HepG2 (cell line): ENCODE data around the gene CTSZ. TPM values are rescaled to one million over a fixed set of nuclear protein-coding genes. Genes with fewer than 3 reads are reported as not detected.

Experiments used
- ARNT2 ChIP-seq: sonication (generic); formaldehyde crosslinking; IDR thresholded peaks from 2 replicates; pipeline ENCODE4 v1.8.0; 2022; ENCODE audit warnings: mild to moderate bottlenecking, low read depth, missing genetic modification reagents, moderate library complexity
- CHCHD3 ChIP-seq: sonication (generic); formaldehyde crosslinking; IDR thresholded peaks from 2 replicates; pipeline ENCODE4 v1.8.0; 2022; ENCODE audit warnings: mild to moderate bottlenecking, missing genetic modification reagents, moderate library complexity
- GLMP ChIP-seq: sonication (generic); formaldehyde crosslinking; IDR thresholded peaks from 2 replicates; pipeline ENCODE4 v1.9.0; 2021; ENCODE audit warnings: missing genetic modification reagents, mild to moderate bottlenecking, borderline replicate concordance
- HES4 ChIP-seq: sonication (generic); formaldehyde crosslinking; IDR thresholded peaks from 2 replicates; pipeline ENCODE4 v1.9.0; 2021; ENCODE audit warnings: mild to moderate bottlenecking, missing genetic modification reagents, borderline replicate concordance
- MAFF ChIP-seq: IDR thresholded peaks from 2 replicates; pipeline ENCODE4 v1.6.1; 2011; ENCODE audit warnings: low read depth, low read length, improper control_type of control experiment
- MLLT10 ChIP-seq: sonication (generic); formaldehyde crosslinking; IDR thresholded peaks from 2 replicates; pipeline ENCODE4 v1.4.0; 2020; ENCODE audit warnings: missing genetic modification reagents
- NAIF1 ChIP-seq: sonication (generic); formaldehyde crosslinking; IDR thresholded peaks from 2 replicates; pipeline ENCODE4 v1.5.0; 2020; ENCODE audit warnings: mild to moderate bottlenecking, missing genetic modification reagents, borderline replicate concordance
- PAWR ChIP-seq: sonication (generic); formaldehyde crosslinking; IDR thresholded peaks from 2 replicates; pipeline ENCODE4 v1.4.0; 2020; ENCODE audit warnings: missing genetic modification reagents, mild to moderate bottlenecking, borderline replicate concordance
- RFX5 ChIP-seq: IDR thresholded peaks from 2 replicates; pipeline ENCODE4 v1.6.1; 2011; ENCODE audit warnings: low read depth, low read length, improper control_type of control experiment
- SETDB1 ChIP-seq: sonication (generic); formaldehyde crosslinking; IDR thresholded peaks from 2 replicates; pipeline ENCODE4 v1.5.1; 2020; ENCODE audit warnings: missing genetic modification reagents, mild to moderate bottlenecking, borderline replicate concordance
- TBX2 ChIP-seq: sonication (generic); formaldehyde crosslinking; IDR thresholded peaks from 2 replicates; pipeline ENCODE4 v1.5.0; 2020; ENCODE audit warnings: missing genetic modification reagents, mild to moderate bottlenecking, borderline replicate concordance
- TFAP4 ChIP-seq: sonication (generic); IDR thresholded peaks from 2 replicates; pipeline ENCODE4 v1.6.1; 2016; ENCODE audit warnings: low read depth, borderline replicate concordance
- ZNF160 ChIP-seq: sonication (generic); formaldehyde crosslinking; IDR thresholded peaks from 2 replicates; pipeline ENCODE4 v1.8.0; 2022; ENCODE audit warnings: mild to moderate bottlenecking, inconsistent platforms, missing genetic modification reagents
- ZNF230 ChIP-seq: sonication (generic); formaldehyde crosslinking; IDR thresholded peaks from 2 replicates; pipeline ENCODE4 v1.4.0; 2020; ENCODE audit warnings: mild to moderate bottlenecking, missing genetic modification reagents
- ZNF256 ChIP-seq: sonication (generic); formaldehyde crosslinking; conservative IDR thresholded peaks from 2 replicates; pipeline ENCODE4 v1.4.0; 2020; ENCODE audit warnings: missing genetic modification reagents
- ZNF468 ChIP-seq: sonication (generic); formaldehyde crosslinking; IDR thresholded peaks from 2 replicates; pipeline ENCODE4 v1.8.0; 2022; ENCODE audit warnings: mild to moderate bottlenecking, moderate library complexity, missing genetic modification reagents
- ZNF577 ChIP-seq: sonication (generic); formaldehyde crosslinking; IDR thresholded peaks from 2 replicates; pipeline ENCODE4 v1.4.0; 2020; ENCODE audit warnings: mild to moderate bottlenecking, low read depth, missing genetic modification reagents, borderline replicate concordance
- ZNF615 ChIP-seq: sonication (generic); formaldehyde crosslinking; IDR thresholded peaks from 2 replicates; pipeline ENCODE4 v1.5.0; 2020; ENCODE audit warnings: mild to moderate bottlenecking, missing genetic modification reagents, borderline replicate concordance
- ZNF670 ChIP-seq: sonication (generic); formaldehyde crosslinking; IDR thresholded peaks from 2 replicates; pipeline ENCODE4 v1.8.0; 2022; ENCODE audit warnings: mild to moderate bottlenecking, missing genetic modification reagents, borderline replicate concordance
- ZSCAN25 ChIP-seq: sonication (generic); formaldehyde crosslinking; IDR thresholded peaks from 2 replicates; pipeline ENCODE4 v1.8.0; 2022; ENCODE audit warnings: mild to moderate bottlenecking, missing genetic modification reagents
- polyA plus RNA-seq, 8 experiments: library from polyadenylated mRNA; depleted of rRNA in 3 of 8; stranded (reverse) in 7 of 8; unstranded in 1 of 8; fragments of >200 nt; fragmentation: Illumina TruSeq in 4 of 8; extraction: Trizol in 4 of 8; gene quantifications; 2 replicates each; pipeline versions ENCODE4 v1.2.1 to v1.2.3, GENCODE V29; 2011 to 2016; ENCODE audit warnings: low read depth in 4 of 8, missing spikeins in 1 of 8, mixed read lengths in 1 of 8; ENCODE audit not compliant: insufficient read depth in 1 of 8
- total RNA-seq, 5 experiments: library from RNA; depleted of rRNA; stranded (reverse); fragments of >200 nt; fragmentation: Illumina TruSeq; extraction: Trizol; gene quantifications; 2 replicates each; pipeline ENCODE4 v1.2.3, GENCODE V29; 2016; ENCODE audit warnings: low read depth in 1 of 5
- TF ChIP-seq, protein P1 (sequence below): sonication (generic); formaldehyde crosslinking; IDR thresholded peaks from 2 replicates; pipeline ENCODE4 v1.4.0; 2020; ENCODE audit warnings: mild to moderate bottlenecking, low read depth, missing genetic modification reagents
- TF ChIP-seq, protein P2 (sequence below): sonication (generic); formaldehyde crosslinking; IDR thresholded peaks from 2 replicates; pipeline ENCODE4 v1.5.1; 2020; ENCODE audit warnings: mild to moderate bottlenecking, missing genetic modification reagents, borderline replicate concordance

The CTSZ gene
- total and polyA plus RNA-seq, 2 of the 13 experiments (the other 11 are each of a cell fraction or from before 2014, with no cell fraction given), result 0.33 TPM; not detected in 1

- TF ChIP-seq, protein P1, sequence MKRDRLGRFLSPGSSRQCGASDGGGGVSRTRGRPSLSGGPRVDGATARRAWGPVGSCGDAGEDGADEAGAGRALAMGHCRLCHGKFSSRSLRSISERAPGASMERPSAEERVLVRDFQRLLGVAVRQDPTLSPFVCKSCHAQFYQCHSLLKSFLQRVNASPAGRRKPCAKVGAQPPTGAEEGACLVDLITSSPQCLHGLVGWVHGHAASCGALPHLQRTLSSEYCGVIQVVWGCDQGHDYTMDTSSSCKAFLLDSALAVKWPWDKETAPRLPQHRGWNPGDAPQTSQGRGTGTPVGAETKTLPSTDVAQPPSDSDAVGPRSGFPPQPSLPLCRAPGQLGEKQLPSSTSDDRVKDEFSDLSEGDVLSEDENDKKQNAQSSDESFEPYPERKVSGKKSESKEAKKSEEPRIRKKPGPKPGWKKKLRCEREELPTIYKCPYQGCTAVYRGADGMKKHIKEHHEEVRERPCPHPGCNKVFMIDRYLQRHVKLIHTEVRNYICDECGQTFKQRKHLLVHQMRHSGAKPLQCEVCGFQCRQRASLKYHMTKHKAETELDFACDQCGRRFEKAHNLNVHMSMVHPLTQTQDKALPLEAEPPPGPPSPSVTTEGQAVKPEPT, result no peak
- TF ChIP-seq ZNF615 (CRISPR knock-in tag), result no peak
- TF ChIP-seq RFX5, result peak; percentile 40; the same call in 1 of the 2 replicates
- TF ChIP-seq ZSCAN25 (CRISPR knock-in tag), result peak; percentile 63; the same call in 1 of the 2 replicates
- 0 out of 2 replicates have a peak, but pooled peaks have one; percentile 11 for TF ChIP-seq ZNF160 (CRISPR knock-in tag)
- TF ChIP-seq ZNF230 (CRISPR knock-in tag), result peak; percentile 90; the same call in 1 of the 2 replicates
- no peak; the same call in 1 of the 2 replicates for TF ChIP-seq TBX2 (CRISPR knock-in tag)
- TF ChIP-seq ZNF670 (CRISPR knock-in tag), result no peak
- no peak for TF ChIP-seq ZNF577 (CRISPR knock-in tag)
- TF ChIP-seq TFAP4, result peak; percentile 57; the same call in 1 of the 2 replicates
- TF ChIP-seq SETDB1 (CRISPR knock-in tag), result no peak
- TF ChIP-seq GLMP (CRISPR knock-in tag), result no peak
- no peak for TF ChIP-seq MAFF
- TF ChIP-seq PAWR (CRISPR knock-in tag), result no peak
- 0 out of 2 replicates have a peak, but pooled peaks have one; percentile 27 for TF ChIP-seq ZNF256 (CRISPR knock-in tag)
- no peak for TF ChIP-seq ZNF468 (CRISPR knock-in tag)
- no peak for TF ChIP-seq MLLT10 (CRISPR knock-in tag)
- peak; percentile 8; the same call in 1 of the 2 replicates for TF ChIP-seq CHCHD3 (CRISPR knock-in tag)
- peak; percentile 97 for TF ChIP-seq HES4 (CRISPR knock-in tag)
- TF ChIP-seq ARNT2, result no peak
- TF ChIP-seq, protein P2, sequence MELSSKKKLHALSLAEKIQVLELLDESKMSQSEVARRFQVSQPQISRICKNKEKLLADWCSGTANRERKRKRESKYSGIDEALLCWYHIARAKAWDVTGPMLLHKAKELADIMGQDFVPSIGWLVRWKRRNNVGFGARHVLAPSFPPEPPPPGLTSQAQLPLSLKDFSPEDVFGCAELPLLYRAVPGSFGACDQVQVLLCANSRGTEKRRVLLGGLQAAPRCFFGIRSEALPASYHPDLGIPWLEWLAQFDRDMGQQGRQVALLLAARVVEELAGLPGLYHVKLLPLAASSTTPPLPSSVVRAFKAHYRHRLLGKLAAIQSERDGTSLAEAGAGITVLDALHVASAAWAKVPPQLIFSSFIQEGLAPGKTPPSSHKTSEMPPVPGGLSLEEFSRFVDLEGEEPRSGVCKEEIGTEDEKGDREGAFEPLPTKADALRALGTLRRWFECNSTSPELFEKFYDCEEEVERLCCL (CRISPR knock-in tag), result no peak
- TF ChIP-seq NAIF1, result no peak
These were observed 26.1 kb downstream of the CTSZ start, which contains the start of gene NELFCD (continued) for GRCh38 chr20:58980711-58981627.
